Keratinocyte (primary cell): ENCODE results near the gene SDC1. TPM values are rescaled to one million over a fixed set of nuclear protein-coding genes. Genes with fewer than 3 reads are reported as not detected.

Source experiments
- DNase-seq: peaks from one replicate; pipeline ENCODE4 v3.0.0-alpha.2; 2011; ENCODE audit warnings: low read depth, missing footprints, low spot score
- FAIRE-seq: peaks from 2 replicates; lab custom pipeline; 2011; peaks lifted over from hg19 to GRCh38; lab: Jason Lieb, UNC
- H2AFZ ChIP-seq: 2 replicates; pipeline ENCODE4 v1.6.0; 2012; ENCODE audit warnings: low read length, control low read depth, inconsistent platforms; ENCODE audit not compliant: control insufficient read depth
- H3K27ac ChIP-seq: 2 replicates; pipeline ENCODE4 v1.5.1; 2011; ENCODE audit warnings: low read length; ENCODE audit not compliant: control insufficient read depth, insufficient read depth
- H3K27me3 ChIP-seq: 3 replicates; pipeline ENCODE4 v1.6.0; 2011; ENCODE audit warnings: low read length; ENCODE audit not compliant: control insufficient read depth, insufficient read depth; ENCODE audit errors: extremely low read depth
- H3K36me3 ChIP-seq, 2 experiments: 2 replicates in 1 of 2; 3 replicates in 1 of 2; pipeline ENCODE4 v1.5.1; 2011; ENCODE audit warnings: low read length in 2 of 2, mild to moderate bottlenecking in 1 of 2; ENCODE audit not compliant: control insufficient read depth in 2 of 2, insufficient read depth in 2 of 2; ENCODE audit errors: extremely low read depth in 1 of 2
- H3K4me1 ChIP-seq: 3 replicates; pipeline ENCODE4 v1.5.1; 2011; ENCODE audit warnings: low read length; ENCODE audit not compliant: control insufficient read depth, insufficient read depth; ENCODE audit errors: extremely low read depth
- H3K4me2 ChIP-seq: 3 replicates; pipeline ENCODE4 v1.6.0; 2011; ENCODE audit warnings: low read depth, low read length; ENCODE audit not compliant: control insufficient read depth, insufficient read depth; ENCODE audit errors: extremely low read depth
- H3K4me3 ChIP-seq, 3 experiments: fragments of 200-600 bp in 1 of 3; sonication (generic) in 1 of 3; 2 replicates in 2 of 3; 3 replicates in 1 of 3; pipeline ENCODE4 v1.5.1; 2011 to 2016; ENCODE audit warnings: low read length in 3 of 3, mild to moderate bottlenecking in 3 of 3, control low read depth in 2 of 3, inconsistent platforms in 1 of 3, low read depth in 1 of 3, mixed read lengths in 1 of 3, mixed run types in 1 of 3, moderate library complexity in 1 of 3; ENCODE audit not compliant: control insufficient read depth in 2 of 3, insufficient read depth in 2 of 3; ENCODE audit errors: extremely low read depth in 1 of 3
- H3K79me2 ChIP-seq: 2 replicates; pipeline ENCODE4 v1.6.0; 2012; ENCODE audit warnings: low read length; ENCODE audit not compliant: control insufficient read depth, insufficient read depth
- H3K9ac ChIP-seq: 3 replicates; pipeline ENCODE4 v1.6.0; 2011; ENCODE audit warnings: low read length; ENCODE audit not compliant: control insufficient read depth, insufficient read depth; ENCODE audit errors: extremely low read depth
- H3K9me1 ChIP-seq: 3 replicates; pipeline ENCODE4 v1.6.0; 2011; ENCODE audit warnings: low read length; ENCODE audit not compliant: control insufficient read depth, insufficient read depth; ENCODE audit errors: extremely low read depth
- H3K9me3 ChIP-seq: 2 replicates; pipeline ENCODE4 v1.5.1; 2012; ENCODE audit warnings: low read depth, low read length; ENCODE audit not compliant: control insufficient read depth
- H4K20me1 ChIP-seq: 3 replicates; pipeline ENCODE4 v1.6.0; 2011; ENCODE audit warnings: low read length; ENCODE audit not compliant: control insufficient read depth, insufficient read depth; ENCODE audit errors: extremely low read depth
- CTCF ChIP-seq, 3 experiments: IDR thresholded peaks in 1 of 3; conservative IDR thresholded peaks in 1 of 3; optimal IDR thresholded peaks in 1 of 3; 2 replicates in 2 of 3; 3 replicates in 1 of 3; pipeline versions ENCODE3 to v1.5.1; 2011; ENCODE audit warnings: low read length in 3 of 3, mild to moderate bottlenecking in 3 of 3, moderate library complexity in 2 of 3, control low read depth in 1 of 3, inconsistent platforms in 1 of 3; ENCODE audit not compliant: insufficient read depth in 2 of 3; ENCODE audit errors: extremely low read depth in 1 of 3
- EZH2 ChIP-seq: IDR thresholded peaks from one replicate; pipeline ENCODE4 v1.6.1; 2012; ENCODE audit warnings: inconsistent platforms, mild to moderate bottlenecking, low read length, moderate library complexity
- dilution Hi-C: fragments of 300-500 bp; cut with MboI; formaldehyde crosslinking; loops from one replicate; pipeline ENCODE4 v1.7.0; 2020; ENCODE audit warnings: low sequenced_read_pairs; ENCODE audit not compliant: extremely low pct_ligation_motif_present
- polyA plus RNA-seq, 5 experiments: library from polyadenylated mRNA; depleted of rRNA in 3 of 5; stranded (reverse) in 3 of 5; stranded (forward) in 1 of 5; unstranded in 1 of 5; fragments of >200 nt; gene quantifications; 1 replicate in 1 of 5; 2 replicates in 3 of 5; 3 replicates in 1 of 5; pipeline versions ENCODE4 v1.2.1 to v1.2.3, GENCODE V29; 2011 to 2012; ENCODE audit warnings: missing spikeins in 2 of 5, low read depth in 1 of 5, low replicate concordance in 1 of 5

The SDC1 gene
- polyA plus RNA-seq, 1 donor (not counting 4 experiments of a cell fraction or from before 2014, with no cell fraction given), result 696 TPM

- FAIRE-seq, result no peak
- H2AFZ ChIP-seq, result no peak overlapping the region
- dilution Hi-C loops, result no loop called here
Observed at GRCh38 chr2:20186855-20187187, 38.1 kb downstream of the SDC1 start.

GRCh38 chr2:20186078-20186854 lies 38.7 kb downstream of the SDC1 start:
- Histone ChIP-seq H3K4me3 (no peak overlapping the region), H4K20me1 (no peaks in the 10 kb centered on the region), H3K9me3 (no peaks in the 10 kb centered on the region), H3K9me1 (no peaks in the 10 kb centered on the region), H3K27me3 (no peaks in the 10 kb centered on the region), H3K9ac (no peak overlapping the region), H3K4me1 (peaks cover 57% of the 10 kb centered on the region), H3K36me3 (no peaks in the 10 kb centered on the region), H2AFZ (no peak overlapping the region), H3K79me2 (no peaks in the 10 kb centered on the region), H3K4me2 (no peak overlapping the region), H3K27ac (no peak overlapping the region)
- DNase-seq (no peak), FAIRE-seq (no peak)
- TF ChIP-seq EZH2 (no peak), CTCF (optimal IDR thresholded peaks at IDR 0.05 in 1 of 3, IDR thresholded peaks at IDR 0.05 in 1 of 3, conservative IDR thresholded peaks at IDR 0.05 in 1 of 3; ENCODE audit: extremely low read depth in 1 of 3, insufficient read depth in 2 of 3, low read length in 3 of 3) (no peak)
- dilution Hi-C loops, result no loop called here

More at GRCh38 chr2:20186855-20187187, 38.1 kb downstream of the SDC1 start:
- Histone ChIP-seq H3K4me2 (no peak overlapping the region), H3K4me3 (no peak overlapping the region), H3K27me3 (no peaks in the 10 kb centered on the region), H3K36me3 (no peaks in the 10 kb centered on the region), H3K79me2 (no peaks in the 10 kb centered on the region), H3K9me1 (no peaks in the 10 kb centered on the region), H3K9me3 (no peaks in the 10 kb centered on the region), H3K9ac (no peak overlapping the region), H3K4me1 (peaks cover 55% of the 10 kb centered on the region), H4K20me1 (no peaks in the 10 kb centered on the region), H3K27ac (no peak overlapping the region)
- no peak for DNase-seq
- TF ChIP-seq CTCF (optimal IDR thresholded peaks at IDR 0.05 in 1 of 3, IDR thresholded peaks at IDR 0.05 in 1 of 3, conservative IDR thresholded peaks at IDR 0.05 in 1 of 3; ENCODE audit: extremely low read depth in 1 of 3, insufficient read depth in 2 of 3, low read length in 3 of 3), result no peak
- no peak for TF ChIP-seq EZH2
